ENCODE measurements around the gene CEP20.

DNA sequence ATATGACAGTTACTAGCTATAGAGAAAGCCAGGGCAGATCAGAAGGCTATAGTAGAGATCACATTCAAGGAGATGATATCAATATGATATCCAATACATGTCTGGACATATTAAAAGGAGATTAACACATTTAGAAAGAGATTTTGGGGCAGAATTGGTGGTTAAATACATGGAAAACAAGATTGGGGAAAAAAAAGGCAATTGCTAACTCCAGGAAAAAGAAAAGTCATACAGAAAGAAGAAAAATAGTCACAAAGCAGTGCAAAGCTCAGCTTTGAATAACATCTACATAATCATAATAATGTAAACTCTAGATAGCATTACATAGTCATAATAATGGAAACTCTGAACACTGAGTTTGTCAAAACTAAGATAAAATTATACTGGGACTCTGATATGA is 72.2 kb downstream of the CEP20 start:
- TF ChIP-seq, protein P1, sequence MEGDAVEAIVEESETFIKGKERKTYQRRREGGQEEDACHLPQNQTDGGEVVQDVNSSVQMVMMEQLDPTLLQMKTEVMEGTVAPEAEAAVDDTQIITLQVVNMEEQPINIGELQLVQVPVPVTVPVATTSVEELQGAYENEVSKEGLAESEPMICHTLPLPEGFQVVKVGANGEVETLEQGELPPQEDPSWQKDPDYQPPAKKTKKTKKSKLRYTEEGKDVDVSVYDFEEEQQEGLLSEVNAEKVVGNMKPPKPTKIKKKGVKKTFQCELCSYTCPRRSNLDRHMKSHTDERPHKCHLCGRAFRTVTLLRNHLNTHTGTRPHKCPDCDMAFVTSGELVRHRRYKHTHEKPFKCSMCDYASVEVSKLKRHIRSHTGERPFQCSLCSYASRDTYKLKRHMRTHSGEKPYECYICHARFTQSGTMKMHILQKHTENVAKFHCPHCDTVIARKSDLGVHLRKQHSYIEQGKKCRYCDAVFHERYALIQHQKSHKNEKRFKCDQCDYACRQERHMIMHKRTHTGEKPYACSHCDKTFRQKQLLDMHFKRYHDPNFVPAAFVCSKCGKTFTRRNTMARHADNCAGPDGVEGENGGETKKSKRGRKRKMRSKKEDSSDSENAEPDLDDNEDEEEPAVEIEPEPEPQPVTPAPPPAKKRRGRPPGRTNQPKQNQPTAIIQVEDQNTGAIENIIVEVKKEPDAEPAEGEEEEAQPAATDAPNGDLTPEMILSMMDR (IDR thresholded peaks at IDR 0.05; ENCODE audit: low read length) = no peak
- TF ChIP-seq EZH2phosphoT487 (IDR thresholded peaks at IDR 0.05; ENCODE audit: low read length) = no peak
- no peak for TF ChIP-seq EZH2 (optimal IDR thresholded peaks at IDR 0.05; ENCODE audit: low read depth, low read length)

Measured in MM.1S (cell line).